PC-3 (cell line): Measurements from ENCODE around the gene ST3GAL2. TPM values are rescaled to one million over a fixed set of nuclear protein-coding genes. Genes with fewer than 3 reads are reported as not detected.
A peak's percentile ranks its signal among the peaks of the same experiment; 100 is the strongest.

Experiments
- ATAC-seq: fragments of 200-7000 bp; cut with Tn5 transposase; 2 replicates; pipeline ENCODE4 v1.9.1; 2020; ENCODE audit warnings: mild to moderate bottlenecking, moderate library complexity
- BruUV-seq: library from RNA; stranded (reverse); fragments of 400-500 nt; replicated peaks from 2 replicates; lab custom pipeline; 2021; lab: Mats Ljungman, UMichigan
- CTCF ChIA-PET: fragments of 300-600 bp; sonication (Branson Sonifier 250); formaldehyde crosslinking; loops from one replicate; lab custom pipeline; 2022; ENCODE audit warnings: antibody characterized with exemption; lab: Charles Lee
- POLR2A ChIA-PET: fragments of 300-600 bp; sonication (Branson Sonifier 250); formaldehyde crosslinking; loops from one replicate; lab custom pipeline; 2022; ENCODE audit warnings: antibody characterized with exemption; ENCODE audit not compliant: unreplicated experiment; lab: Charles Lee
- DNase-seq: peaks from one replicate; pipeline ENCODE4 v3.0.0-alpha.2; 2015
- H2AFZ ChIP-seq: fragments of 300-600 bp; sonication (generic); 2 replicates; pipeline ENCODE4 v1.6.0; 2016; ENCODE audit warnings: antibody characterized with exemption, low read length
- H3F3A ChIP-seq: fragments of 300-600 bp; sonication (generic); one replicate; pipeline ENCODE4 v1.6.0; 2017; ENCODE audit warnings: antibody characterized with exemption, low read length, control low read depth, mild to moderate bottlenecking; ENCODE audit not compliant: unreplicated experiment
- H3K27ac ChIP-seq: fragments of 300-600 bp; sonication (generic); 2 replicates; pipeline ENCODE4 v1.5.1; 2016; ENCODE audit warnings: mild to moderate bottlenecking, low read length
- H3K27me3 ChIP-seq: fragments of 300-600 bp; sonication (generic); 2 replicates; pipeline ENCODE4 v1.6.1; 2016; ENCODE audit warnings: low read length, mixed read lengths
- H3K36me3 ChIP-seq: fragments of 300-600 bp; sonication (generic); 2 replicates; pipeline ENCODE4 v1.6.1; 2016; ENCODE audit warnings: low read depth, mixed run types, low read length, mixed read lengths
- H3K4me1 ChIP-seq: fragments of 300-600 bp; sonication (generic); 2 replicates; pipeline ENCODE4 v1.5.1; 2016; ENCODE audit warnings: low read length; ENCODE audit not compliant: insufficient read depth
- H3K4me2 ChIP-seq: fragments of 300-600 bp; sonication (generic); 2 replicates; pipeline ENCODE4 v1.6.0; 2016; ENCODE audit warnings: low read length
- H3K4me3 ChIP-seq: fragments of 300-600 bp; sonication (generic); 2 replicates; pipeline ENCODE4 v1.5.1; 2016; ENCODE audit warnings: mild to moderate bottlenecking, low read length, mixed read lengths
- H3K79me2 ChIP-seq: fragments of 300-600 bp; sonication (generic); 2 replicates; pipeline ENCODE4 v1.6.1; 2017; ENCODE audit warnings: low read length, mixed read lengths
- H3K9ac ChIP-seq: fragments of 300-600 bp; sonication (generic); 2 replicates; pipeline ENCODE4 v1.6.0; 2016; ENCODE audit warnings: mild to moderate bottlenecking, low read length
- H3K9me2 ChIP-seq: fragments of 300-600 bp; sonication (generic); replicated peaks from 2 replicates; pipeline ENCODE4 v1.6.1; 2016; ENCODE audit warnings: mixed run types, low read length, mixed read lengths
- H3K9me3 ChIP-seq: fragments of 300-600 bp; sonication (generic); 2 replicates; pipeline ENCODE4 v1.6.1; 2016; ENCODE audit warnings: low read length, mixed read lengths
- H4K20me1 ChIP-seq: fragments of 300-600 bp; sonication (generic); 2 replicates; pipeline ENCODE4 v1.6.1; 2016; ENCODE audit warnings: low read length, mixed read lengths
- EZH2 ChIP-seq: fragments of 300-600 bp; sonication (generic); IDR thresholded peaks from one replicate; pipeline ENCODE4 v1.6.1; 2017; ENCODE audit warnings: antibody characterized with exemption, mild to moderate bottlenecking, low read length; ENCODE audit not compliant: unreplicated experiment
- EZH2phosphoT487 ChIP-seq: fragments of 300-600 bp; sonication (generic); IDR thresholded peaks from 2 replicates; pipeline ENCODE4 v1.6.1; 2018; ENCODE audit warnings: mild to moderate bottlenecking, antibody characterized with exemption, low read length, borderline replicate concordance
- intact Hi-C: fragments of 100-400 bp; cut with micrococcal nuclease; formaldehyde crosslinking; loops from 2 replicates; pipeline ENCODE4 v1.9.0; 2023
- total RNA-seq: library from RNA; depleted of rRNA; stranded (reverse); fragments of >200 nt; gene quantifications from 2 replicates; pipeline ENCODE4 v1.2.3, GENCODE V29; 2014
- TF ChIP-seq, protein P1 (sequence below): fragments of 300-600 bp; sonication (generic); conservative IDR thresholded peaks from 2 replicates; pipeline ENCODE4 v1.5.1; 2017; ENCODE audit warnings: antibody characterized with exemption, low read depth, mild to moderate bottlenecking, low read length

The ST3GAL2 gene
- total RNA-seq, 1 experiment from 2014 or later = 9.8 TPM

DNA sequence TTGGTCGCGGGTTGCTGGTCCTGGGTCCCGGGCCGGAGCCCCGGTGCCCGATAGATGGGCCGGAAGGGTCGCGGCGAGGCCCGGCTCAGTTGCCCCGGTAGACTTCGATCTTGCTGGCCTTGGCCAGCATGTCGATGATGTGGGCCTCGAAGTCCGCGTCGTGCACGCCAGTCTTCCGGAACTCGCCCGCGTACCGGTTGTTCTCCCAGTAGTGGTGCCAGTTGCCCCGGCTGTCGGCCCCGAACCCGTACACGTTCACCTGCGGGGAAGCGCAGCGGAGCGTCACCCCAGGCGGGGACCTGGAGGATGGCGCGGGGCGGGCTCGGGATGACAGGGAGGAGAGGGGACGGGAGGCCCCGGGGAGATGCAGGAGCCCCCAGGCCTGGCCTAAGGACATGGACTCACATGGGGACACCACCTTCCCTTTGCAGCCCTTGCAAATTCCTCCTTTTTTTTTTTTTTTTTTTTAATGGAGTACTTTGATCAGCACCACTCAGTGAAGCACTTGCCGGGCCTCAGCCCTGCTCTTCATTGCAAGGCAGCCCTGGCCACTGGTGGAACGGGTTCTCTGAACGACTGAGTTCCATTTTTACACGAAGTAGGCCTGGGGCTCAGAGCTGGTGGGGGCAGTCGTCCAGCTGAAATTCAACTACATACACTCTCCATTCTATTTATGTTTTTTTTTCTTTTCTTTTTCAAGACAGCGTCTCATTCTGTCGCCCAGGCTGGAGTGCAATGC, 57.1 kb downstream of the ST3GAL2 start:
- peak overlapping the region; percentile 94 for H3K4me3 ChIP-seq
- peak overlapping the region; percentile 94 for H2AFZ ChIP-seq
- H4K20me1 ChIP-seq = no peaks in the 10 kb centered on the region
- intact Hi-C loops = loop anchor here (2.0 kb wide), 1 partner anchor 57 kb away; the partner anchor contains the start of gene ST3GAL2
- 0 out of 2 replicates have a peak, but pooled peaks cover 3% of the 10 kb centered on the region for H3K36me3 ChIP-seq
- TF ChIP-seq EZH2 (no peak), EZH2phosphoT487 (no peak)
- TF ChIP-seq, protein P1, sequence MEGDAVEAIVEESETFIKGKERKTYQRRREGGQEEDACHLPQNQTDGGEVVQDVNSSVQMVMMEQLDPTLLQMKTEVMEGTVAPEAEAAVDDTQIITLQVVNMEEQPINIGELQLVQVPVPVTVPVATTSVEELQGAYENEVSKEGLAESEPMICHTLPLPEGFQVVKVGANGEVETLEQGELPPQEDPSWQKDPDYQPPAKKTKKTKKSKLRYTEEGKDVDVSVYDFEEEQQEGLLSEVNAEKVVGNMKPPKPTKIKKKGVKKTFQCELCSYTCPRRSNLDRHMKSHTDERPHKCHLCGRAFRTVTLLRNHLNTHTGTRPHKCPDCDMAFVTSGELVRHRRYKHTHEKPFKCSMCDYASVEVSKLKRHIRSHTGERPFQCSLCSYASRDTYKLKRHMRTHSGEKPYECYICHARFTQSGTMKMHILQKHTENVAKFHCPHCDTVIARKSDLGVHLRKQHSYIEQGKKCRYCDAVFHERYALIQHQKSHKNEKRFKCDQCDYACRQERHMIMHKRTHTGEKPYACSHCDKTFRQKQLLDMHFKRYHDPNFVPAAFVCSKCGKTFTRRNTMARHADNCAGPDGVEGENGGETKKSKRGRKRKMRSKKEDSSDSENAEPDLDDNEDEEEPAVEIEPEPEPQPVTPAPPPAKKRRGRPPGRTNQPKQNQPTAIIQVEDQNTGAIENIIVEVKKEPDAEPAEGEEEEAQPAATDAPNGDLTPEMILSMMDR = no peak
- ATAC-seq = no peak
- H3K9me2 ChIP-seq = no peaks in the 10 kb centered on the region
- H3K4me1 ChIP-seq = peaks cover 7% of the 10 kb centered on the region; the same call in 1 of the 2 replicates
- H3K79me2 ChIP-seq = peaks cover 22% of the 10 kb centered on the region
- H3K27me3 ChIP-seq = no peaks in the 10 kb centered on the region
- H3K27ac ChIP-seq = no peak overlapping the region
- no peak for DNase-seq
- ChIA-PET POLR2A (interaction anchor here (0.6 to 1.1 kb wide), 5 partner anchors 46 to 1300 kb away, joined by 3 to 5 read pairs (median 4); partner anchors contain the start of gene EXOSC6), CTCF (interaction anchor here (0.5 to 0.6 kb wide), 2 partner anchors 88 to 134 kb away, joined by 3 to 5 read pairs; no protein-coding TSS in a partner anchor)
- no peaks in the 10 kb centered on the region for H3F3A ChIP-seq
- no peaks in the 10 kb centered on the region for H3K9me3 ChIP-seq
- BruUV-seq = TSS peak; percentile 69
- H3K9ac ChIP-seq = peak overlapping the region; percentile 48
- peak overlapping the region; percentile 98 for H3K4me2 ChIP-seq

DNA sequence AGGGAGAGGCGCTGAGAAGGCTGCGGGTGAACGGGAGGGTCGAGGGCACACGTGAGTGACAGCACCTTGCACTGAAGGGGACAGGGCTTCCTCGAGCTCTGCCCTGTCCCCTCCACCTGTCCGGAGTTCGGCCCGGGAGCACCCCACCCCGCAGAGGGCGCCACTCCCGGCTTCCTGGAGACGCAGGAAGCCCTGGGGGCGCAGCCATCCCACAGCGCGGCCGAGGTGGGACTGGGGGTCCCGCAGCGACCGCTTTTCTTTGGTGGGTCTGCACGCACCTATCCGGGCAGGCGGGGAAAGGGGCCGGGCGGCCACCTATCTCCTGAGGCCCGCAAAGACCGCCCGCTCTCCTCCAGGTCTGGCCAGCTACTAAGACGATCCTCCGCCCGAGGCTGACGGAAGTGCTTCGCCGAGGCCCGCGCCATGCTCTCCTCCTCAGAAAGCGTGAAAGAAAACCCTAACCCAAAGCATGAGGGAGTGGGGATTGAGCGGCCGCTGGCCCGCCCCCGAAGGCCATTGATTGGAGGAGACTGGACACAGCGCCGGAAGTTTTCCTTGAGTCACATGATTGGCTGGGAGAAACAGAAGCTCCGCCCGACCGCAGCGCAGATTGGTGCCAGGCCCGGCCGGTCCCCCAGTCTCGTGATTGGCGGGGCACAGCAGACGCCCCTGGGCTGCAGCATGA, 57.8 kb downstream of the ST3GAL2 start:
- ChIA-PET POLR2A (interaction anchor here (0.5 to 1.1 kb wide), 8 partner anchors 12 to 1301 kb away, joined by 3 to 5 read pairs (median 4); partner anchors contain the start of gene EXOSC6), CTCF (interaction anchor here (0.5 to 1.3 kb wide), 4 partner anchors 47 to 133 kb away, joined by 3 to 6 read pairs (median 4); no protein-coding TSS in a partner anchor)
- Histone ChIP-seq H3K4me3 (peak overlapping the region; percentile 94), H3K9ac (peak overlapping the region; percentile 94), H3K4me2 (peak overlapping the region; percentile 98), H3F3A (no peaks in the 10 kb centered on the region), H3K9me2 (no peaks in the 10 kb centered on the region), H3K36me3 (0 out of 2 replicates have a peak, but pooled peaks cover 3% of the 10 kb centered on the region), H3K27ac (peak overlapping the region; percentile 88), H3K9me3 (no peaks in the 10 kb centered on the region), H3K27me3 (no peaks in the 10 kb centered on the region), H3K79me2 (peaks cover 22% of the 10 kb centered on the region), H4K20me1 (no peaks in the 10 kb centered on the region), H2AFZ (peak overlapping the region; percentile 94), H3K4me1 (peaks cover 7% of the 10 kb centered on the region; the same call in 1 of the 2 replicates)
- TF ChIP-seq EZH2 = no peak
- TF ChIP-seq, protein P1 = peak; percentile 42
- TSS peak; percentile 78 for BruUV-seq
- ATAC-seq = peak; percentile 89
- intact Hi-C loops = loop anchor here (2.0 kb wide), 1 partner anchor 58 kb away; the partner anchor contains the start of gene ST3GAL2
- DNase-seq = peak; percentile 94
